ENCODE measurements around the gene ADAMTS15. TPM values are rescaled to one million over a fixed set of nuclear protein-coding genes. Genes with fewer than 3 reads are reported as not detected.

Gene ADAMTS15
- total RNA-seq, 4 donors from 2014 or later, result 18.4 to 34.1 (median 24.9) TPM

DNA sequence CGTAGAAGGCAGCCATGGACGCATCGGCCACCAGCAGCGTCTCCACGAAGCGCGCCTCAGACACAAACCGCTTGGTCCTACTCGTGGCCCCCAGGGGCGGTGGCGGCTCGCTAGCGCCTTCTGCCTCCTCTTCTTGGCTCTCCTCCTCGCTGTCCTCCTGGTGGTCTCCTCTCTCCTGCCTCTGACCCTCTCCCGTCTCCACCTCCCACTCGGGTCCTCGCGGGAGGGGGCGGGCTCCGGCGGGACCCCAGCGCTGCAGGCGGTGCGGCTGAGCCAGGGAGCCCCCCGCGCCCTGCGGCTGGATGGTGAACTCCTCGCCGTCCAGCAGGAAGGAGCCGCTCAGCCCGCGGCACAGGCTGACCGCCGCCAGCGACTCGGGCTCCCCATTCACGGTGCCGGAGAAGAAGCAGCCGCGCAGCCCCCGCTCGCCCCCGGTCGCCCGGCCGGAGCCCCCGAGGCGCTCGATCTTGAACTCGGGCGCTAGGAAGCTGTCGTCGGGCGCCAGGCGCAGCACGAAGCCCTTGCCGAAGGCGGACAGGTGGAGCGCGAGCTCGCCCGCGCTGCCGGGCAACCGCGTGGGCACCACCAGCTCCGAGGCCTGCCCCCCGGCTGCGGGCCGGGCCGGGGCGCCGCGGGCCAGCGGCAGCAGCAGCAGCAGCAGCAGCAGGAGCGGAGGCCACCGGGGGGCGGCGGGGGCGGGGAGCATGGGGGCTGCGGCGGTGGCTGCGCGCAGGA lies 20.7 kb upstream of the ADAMTS15 start:
- WGBS, 2 donors, result 0 to 1% methylated on average over 24 to 36 of the region's 84 CpGs
- H3K4me3 ChIP-seq, result peak overlapping the region; percentile 27 to 60 (median 48)
- peaks cover 0 to 29% (median 8%) of the 10 kb centered on the region in 4 donors for H3K4me1 ChIP-seq
- TF ChIP-seq, protein P1, sequence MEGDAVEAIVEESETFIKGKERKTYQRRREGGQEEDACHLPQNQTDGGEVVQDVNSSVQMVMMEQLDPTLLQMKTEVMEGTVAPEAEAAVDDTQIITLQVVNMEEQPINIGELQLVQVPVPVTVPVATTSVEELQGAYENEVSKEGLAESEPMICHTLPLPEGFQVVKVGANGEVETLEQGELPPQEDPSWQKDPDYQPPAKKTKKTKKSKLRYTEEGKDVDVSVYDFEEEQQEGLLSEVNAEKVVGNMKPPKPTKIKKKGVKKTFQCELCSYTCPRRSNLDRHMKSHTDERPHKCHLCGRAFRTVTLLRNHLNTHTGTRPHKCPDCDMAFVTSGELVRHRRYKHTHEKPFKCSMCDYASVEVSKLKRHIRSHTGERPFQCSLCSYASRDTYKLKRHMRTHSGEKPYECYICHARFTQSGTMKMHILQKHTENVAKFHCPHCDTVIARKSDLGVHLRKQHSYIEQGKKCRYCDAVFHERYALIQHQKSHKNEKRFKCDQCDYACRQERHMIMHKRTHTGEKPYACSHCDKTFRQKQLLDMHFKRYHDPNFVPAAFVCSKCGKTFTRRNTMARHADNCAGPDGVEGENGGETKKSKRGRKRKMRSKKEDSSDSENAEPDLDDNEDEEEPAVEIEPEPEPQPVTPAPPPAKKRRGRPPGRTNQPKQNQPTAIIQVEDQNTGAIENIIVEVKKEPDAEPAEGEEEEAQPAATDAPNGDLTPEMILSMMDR (IDR thresholded peaks at IDR 0.05), result peak in 3 of 5 experiments; percentile 30 to 48 (median 48)
- TF ChIP-seq EP300 (IDR thresholded peaks at IDR 0.05), result no peak
- no peaks in the 10 kb centered on the region for H3K36me3 ChIP-seq
- H3K27me3 ChIP-seq, result peaks cover 0 to 37% of the 10 kb centered on the region in 2 donors
- H3K9me3 ChIP-seq, result no peaks in the 10 kb centered on the region
- H3K27ac ChIP-seq, result peak overlapping the region in 2 of 4 donors; percentile 43 to 74
- no peak for DNase-seq (ENCODE audit: low spot score in 2 of 2)

DNA sequence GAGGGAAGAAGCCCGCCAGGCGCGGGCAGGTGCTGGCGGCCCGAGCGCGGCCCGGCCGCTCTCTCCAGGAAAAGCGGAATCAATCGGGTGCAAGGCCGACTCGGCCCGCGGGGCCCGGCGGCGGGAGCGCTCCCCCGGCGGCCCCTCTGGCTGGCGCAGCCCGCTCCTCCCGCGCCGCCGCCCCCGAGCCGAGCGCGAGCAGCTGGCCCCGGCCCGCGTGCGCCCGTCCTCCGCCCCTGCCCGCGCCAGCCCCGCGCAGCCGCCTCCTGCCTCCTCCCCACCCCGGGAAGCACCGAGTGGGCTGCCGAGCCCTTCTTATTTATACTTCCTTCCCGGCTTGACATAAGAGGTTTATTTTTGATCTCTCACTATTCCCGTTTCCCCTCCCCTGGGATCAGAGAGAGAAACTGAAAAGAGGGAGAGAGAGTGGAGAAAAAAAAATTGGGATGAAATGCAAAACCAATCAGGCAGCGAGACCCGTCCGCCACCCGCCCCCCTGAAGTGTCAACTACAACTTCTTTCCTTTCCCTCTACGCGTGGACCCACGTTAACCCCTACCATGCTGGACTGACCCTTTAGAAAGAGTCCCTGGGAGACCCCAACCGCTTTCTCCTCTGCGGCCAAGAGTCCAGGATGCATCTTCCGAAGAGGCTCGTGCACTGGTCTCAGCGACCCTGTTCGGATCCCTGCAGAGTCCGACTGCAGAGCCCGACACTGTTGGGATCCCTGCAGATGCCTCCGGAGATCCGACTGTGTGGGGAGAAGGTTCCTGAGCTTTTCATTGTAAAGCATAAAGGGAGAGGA lies 19.9 kb upstream of the ADAMTS15 start, which contains the start of gene ADAMTS8:
Gene ADAMTS8, minus strand, starts transcription at position 294 of the 804 bp plus-strand sequence. CDS start 323 bp downstream, outside the sequence.
- H3K9me3 ChIP-seq, result no peaks in the 10 kb centered on the region
- peaks cover 0 to 29% (median 8%) of the 10 kb centered on the region in 4 donors for H3K4me1 ChIP-seq
- no peaks in the 10 kb centered on the region for H3K36me3 ChIP-seq
- H3K4me3 ChIP-seq, result peak within 1 kb of the TSS; percentile 27 to 60 (median 48)
- WGBS, 2 donors, result 2 to 6% methylated on average over 43 of the region's 64 CpGs
- no peak for TF ChIP-seq EP300 (IDR thresholded peaks at IDR 0.05)
- no peak for TF ChIP-seq POLR2A (IDR thresholded peaks at IDR 0.05)
- TF ChIP-seq, protein P1 (IDR thresholded peaks at IDR 0.05), result no peak
- DNase-seq (ENCODE audit: low spot score in 2 of 2), result no peak
- H3K27me3 ChIP-seq, result peaks cover 0 to 37% of the 10 kb centered on the region in 2 donors
- peak within 1 kb of the TSS in 2 of 4 donors; percentile 43 to 74 for H3K27ac ChIP-seq

DNA sequence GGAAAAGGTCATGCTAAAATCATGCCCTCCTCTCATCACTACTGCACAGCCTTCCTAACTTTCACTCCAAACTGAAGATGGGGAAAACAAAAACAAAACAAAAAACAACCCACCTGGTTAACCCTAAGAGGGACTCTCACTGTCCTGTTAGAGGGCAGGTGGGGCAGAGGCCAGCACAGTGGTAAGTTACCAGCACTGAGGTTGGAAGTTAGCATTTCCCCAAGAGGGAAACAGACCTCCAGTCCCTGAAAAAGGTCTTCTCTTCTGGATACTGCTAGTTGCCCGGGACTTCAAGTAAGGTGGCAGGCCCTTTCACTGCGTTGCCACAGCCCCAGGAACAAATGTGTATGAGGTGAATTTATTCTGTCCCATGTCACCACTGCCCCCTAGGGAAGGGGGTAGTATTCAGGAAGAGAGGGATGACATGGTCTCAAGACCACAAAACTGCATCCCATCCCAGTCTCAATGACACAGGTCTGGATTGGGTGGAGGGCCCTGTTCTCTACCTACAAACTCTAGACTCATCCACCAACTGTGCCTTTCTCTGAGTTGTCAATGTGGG lies 19.2 kb upstream of the ADAMTS15 start:
- peaks cover 0 to 29% (median 8%) of the 10 kb centered on the region in 4 donors for H3K4me1 ChIP-seq
- H3K27me3 ChIP-seq, result peaks cover 0 to 37% of the 10 kb centered on the region in 2 donors
- H3K27ac ChIP-seq, result no peak overlapping the region
- TF ChIP-seq POLR2A (IDR thresholded peaks at IDR 0.05), result no peak
- TF ChIP-seq, protein P1 (IDR thresholded peaks at IDR 0.05), result no peak
- DNase-seq (ENCODE audit: low spot score in 2 of 2), result no peak
- H3K9me3 ChIP-seq, result no peaks in the 10 kb centered on the region
- H3K36me3 ChIP-seq, result no peaks in the 10 kb centered on the region
- WGBS, 2 donors, result 88% methylated on average over 2 of the region's 2 CpGs
- H3K4me3 ChIP-seq, result peak overlapping the region in 1 of 4 donors; percentile 59

DNA sequence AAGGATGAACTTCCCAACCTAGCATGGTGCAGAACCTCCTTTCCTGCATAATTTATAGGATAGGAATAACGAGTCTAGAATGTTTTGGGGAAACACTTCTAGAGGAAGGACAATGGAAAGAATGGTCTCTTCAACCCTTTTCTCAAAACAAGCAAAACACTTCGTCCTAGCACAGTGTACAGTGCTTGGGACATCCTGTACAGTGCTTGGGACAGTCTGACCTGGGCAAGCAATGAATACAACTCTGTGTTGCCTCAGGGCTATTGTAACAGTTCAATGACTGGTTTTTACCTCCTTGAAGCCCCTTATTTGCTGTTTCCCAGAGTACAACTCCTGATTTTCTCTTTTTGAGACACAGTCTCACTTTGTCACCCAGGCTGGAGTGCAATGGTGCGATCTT lies 18.5 kb upstream of the ADAMTS15 start:
- H3K4me3 ChIP-seq, result no peak overlapping the region
- 59 to 60% methylated on average over 3 of the region's 3 CpGs for WGBS, 2 donors
- DNase-seq (ENCODE audit: low spot score in 2 of 2), result no peak
- H3K27me3 ChIP-seq, result peaks cover 0 to 37% of the 10 kb centered on the region in 2 donors
- H3K27ac ChIP-seq, result no peak overlapping the region
- TF ChIP-seq, protein P1 (IDR thresholded peaks at IDR 0.05), result no peak
- TF ChIP-seq EP300 (IDR thresholded peaks at IDR 0.05), result no peak
- no peak for TF ChIP-seq POLR2A (IDR thresholded peaks at IDR 0.05)
- H3K4me1 ChIP-seq, result peaks cover 0 to 30% (median 8%) of the 10 kb centered on the region in 4 donors
- H3K9me3 ChIP-seq, result no peaks in the 10 kb centered on the region
- no peaks in the 10 kb centered on the region for H3K36me3 ChIP-seq

Measured in tibial nerve (tissue), 4 donors.